Right ventricle myocardium inferior (tissue), 1 donor: ENCODE measurements around the gene HNRNPA2B1. TPM values are rescaled to one million over a fixed set of nuclear protein-coding genes. Genes with fewer than 3 reads are reported as not detected.
"Not testable (repeated sequence)": the region's sequence is repeated elsewhere in the genome, so short reads cannot be mapped to it uniquely, and the experiment has no call there.

ENCODE experiments used
- ATAC-seq: fragments of 200-7000 bp; cut with Tn5 transposase; one replicate; pipeline ENCODE4 v1.9.1; 2020; ENCODE audit warnings: mild to moderate bottlenecking, moderate library complexity
- DNase-seq: peaks from one replicate; pipeline ENCODE4 v3.0.0; 2021; ENCODE audit errors: missing footprints
- intact Hi-C: fragments of 100-400 bp; cut with DNase I; formaldehyde crosslinking; loops from one replicate; pipeline ENCODE4 v1.11.0; 2022
- total RNA-seq: library from RNA; stranded (reverse); fragmentation: NEBNext Ultra II Directional; extraction: Animal tissue kit (Norgen Biotek cat#: 25700); gene quantifications from one replicate; pipeline ENCODE4 v1.2.1, GENCODE V29; 2021
- donor health status: DM: no; HTN: yes; CAD: no; lungs with severe emphysema.

Gene HNRNPA2B1
- total RNA-seq, 1 donor from 2014 or later: 396 TPM

- no peak for ATAC-seq
- intact Hi-C loops: no loop called here
Observed at GRCh38 chr7:26172048-26172447, 28.5 kb downstream of the HNRNPA2B1 start.

GRCh38 chr7:26171601-26172000 lies 28.9 kb downstream of the HNRNPA2B1 start:
- DNase-seq: no peak
- no peak for ATAC-seq
- intact Hi-C loops: no loop called here

More at GRCh38 chr7:26172048-26172447, 28.5 kb downstream of the HNRNPA2B1 start:
- no peak for DNase-seq

- DNase-seq: no peak
- no peak for ATAC-seq
- intact Hi-C loops: no loop called here
Observed at GRCh38 chr7:26170663-26171062, 29.9 kb downstream of the HNRNPA2B1 start.

GRCh38 chr7:26169271-26169670 lies 31.3 kb downstream of the HNRNPA2B1 start:
- ATAC-seq (no peak), DNase-seq (no peak)
- intact Hi-C loops: no loop called here

- intact Hi-C loops: no loop called here
- DNase-seq (no peak), ATAC-seq (no peak)
Observed at GRCh38 chr7:26168458-26169023, 32.0 kb downstream of the HNRNPA2B1 start.

GRCh38 chr7:26167303-26167934 lies 33.1 kb downstream of the HNRNPA2B1 start:
- no peak for ATAC-seq
- DNase-seq: no peak
- intact Hi-C loops: no loop called here

- DNase-seq: no peak
- ATAC-seq: no peak
Observed at GRCh38 chr7:26166684-26167266, 33.8 kb downstream of the HNRNPA2B1 start.

GRCh38 chr7:26165950-26166683 lies 34.4 kb downstream of the HNRNPA2B1 start:
- ATAC-seq (no peak), DNase-seq (no peak)
- intact Hi-C loops: no loop called here

More at GRCh38 chr7:26166684-26167266, 33.8 kb downstream of the HNRNPA2B1 start:
- intact Hi-C loops: no loop called here

- DNase-seq, ATAC-seq, intact Hi-C loops: not testable (repeated sequence)
Observed at GRCh38 chr7:26163804-26164203, 36.7 kb downstream of the HNRNPA2B1 start.

- DNase-seq (no peak), ATAC-seq (no peak)
- intact Hi-C loops: no loop called here
Observed at GRCh38 chr7:26162431-26162830, 38.1 kb downstream of the HNRNPA2B1 start.

- ATAC-seq (no peak), DNase-seq (no peak)
- intact Hi-C loops: no loop called here
Observed at GRCh38 chr7:26160896-26161295, 39.6 kb downstream of the HNRNPA2B1 start.

- DNase-seq (no peak), ATAC-seq (no peak)
- intact Hi-C loops: no loop called here
Observed at GRCh38 chr7:26159243-26159642, 41.3 kb downstream of the HNRNPA2B1 start.

GRCh38 chr7:26157520-26158105 lies 42.9 kb downstream of the HNRNPA2B1 start:
- no peak for ATAC-seq
- no peak for DNase-seq
- intact Hi-C loops: no loop called here

GRCh38 chr7:26156451-26157420 lies 43.8 kb downstream of the HNRNPA2B1 start:
- intact Hi-C loops: no loop called here
- DNase-seq: no peak
- no peak for ATAC-seq

- DNase-seq (no peak), ATAC-seq (no peak)
- intact Hi-C loops: no loop called here
Observed at GRCh38 chr7:26155531-26156375, 44.8 kb downstream of the HNRNPA2B1 start.

- peak; percentile 54 for ATAC-seq
- DNase-seq: no peak
- intact Hi-C loops: no loop called here
Observed at GRCh38 chr7:26153823-26154783, 46.4 kb downstream of the HNRNPA2B1 start.
